Nephron progenitor cell (in vitro differentiated cells): ENCODE results near the gene STUM.

Experiments used
- DNase-seq: peaks from one replicate; pipeline ENCODE4 v3.0.0; 2021
- H3K27ac Mint-ChIP-seq: 2 replicates; pipeline ENCODE4 v1.8.0; 2021; ENCODE audit warnings: mild to moderate bottlenecking, moderate library complexity, mixed read lengths
- H3K27me3 Mint-ChIP-seq: 2 replicates; pipeline ENCODE4 v1.8.0; 2021; ENCODE audit warnings: mild to moderate bottlenecking, low read depth, mixed read lengths; ENCODE audit not compliant: poor library complexity
- H3K36me3 Mint-ChIP-seq: 2 replicates; pipeline ENCODE4 v1.8.0; 2021; ENCODE audit warnings: low read depth, mixed read lengths
- H3K4me1 Mint-ChIP-seq: 2 replicates; pipeline ENCODE4 v1.8.0; 2021; ENCODE audit warnings: mixed read lengths
- H3K4me3 Mint-ChIP-seq: 2 replicates; pipeline ENCODE4 v1.8.0; 2021; ENCODE audit warnings: mild to moderate bottlenecking, moderate library complexity, mixed read lengths
- H3K9me3 Mint-ChIP-seq: 2 replicates; pipeline ENCODE4 v1.8.0; 2021; ENCODE audit warnings: mild to moderate bottlenecking, moderate library complexity, mixed read lengths
- CTCF ChIP-seq: fragments of 200-600 bp; sonication (generic); IDR thresholded peaks from 2 replicates; pipeline ENCODE4 v1.5.0; 2021; ENCODE audit warnings: antibody characterized with exemption

The STUM gene

GRCh38 chr1:226653311-226653921 lies 104.9 kb downstream of the STUM start:
- Mint-ChIP-seq H3K4me1 (peaks cover 65% of the 10 kb centered on the region), H3K27me3 (peaks cover 6% of the 10 kb centered on the region), H3K4me3 (no peak overlapping the region), H3K27ac (peak overlapping the region; percentile 52), H3K36me3 (peaks cover under 1% of the 10 kb centered on the region), H3K9me3 (no peaks in the 10 kb centered on the region)
- TF ChIP-seq CTCF, result no peak
- DNase-seq, result no peak

GRCh38 chr1:226654046-226654667 lies 105.6 kb downstream of the STUM start:
- Mint-ChIP-seq H3K4me1 (peaks cover 67% of the 10 kb centered on the region), H3K27me3 (peaks cover 6% of the 10 kb centered on the region), H3K36me3 (no peaks in the 10 kb centered on the region), H3K4me3 (peak overlapping the region; percentile 50), H3K27ac (peak overlapping the region; percentile 52), H3K9me3 (no peaks in the 10 kb centered on the region)
- TF ChIP-seq CTCF, result no peak
- peak; percentile 33 for DNase-seq

GRCh38 chr1:226654668-226655055 lies 106.1 kb downstream of the STUM start:
- Mint-ChIP-seq H3K4me3 (no peak overlapping the region), H3K4me1 (peaks cover 67% of the 10 kb centered on the region), H3K27ac (peak overlapping the region; percentile 52), H3K27me3 (peaks cover 6% of the 10 kb centered on the region), H3K9me3 (no peaks in the 10 kb centered on the region), H3K36me3 (no peaks in the 10 kb centered on the region)
- TF ChIP-seq CTCF, result no peak
- DNase-seq, result no peak

GRCh38 chr1:226655251-226656163 lies 106.9 kb downstream of the STUM start:
- no peaks in the 10 kb centered on the region for H3K9me3 Mint-ChIP-seq
- H3K4me3 Mint-ChIP-seq, result no peak overlapping the region
- H3K36me3 Mint-ChIP-seq, result no peaks in the 10 kb centered on the region
- peaks cover 67% of the 10 kb centered on the region for H3K4me1 Mint-ChIP-seq
- no peak for DNase-seq
- H3K27me3 Mint-ChIP-seq, result peaks cover 6% of the 10 kb centered on the region
- TF ChIP-seq CTCF, result no peak
- no peak overlapping the region for H3K27ac Mint-ChIP-seq

GRCh38 chr1:226656201-226656600 lies 107.6 kb downstream of the STUM start:
- Mint-ChIP-seq H3K27me3 (peaks cover 4% of the 10 kb centered on the region), H3K9me3 (no peaks in the 10 kb centered on the region), H3K36me3 (no peaks in the 10 kb centered on the region), H3K27ac (no peak overlapping the region), H3K4me3 (no peak overlapping the region), H3K4me1 (peaks cover 73% of the 10 kb centered on the region)
- no peak for DNase-seq
- no peak for TF ChIP-seq CTCF
